Measurements from ENCODE around the gene FNDC3B.

DNA sequence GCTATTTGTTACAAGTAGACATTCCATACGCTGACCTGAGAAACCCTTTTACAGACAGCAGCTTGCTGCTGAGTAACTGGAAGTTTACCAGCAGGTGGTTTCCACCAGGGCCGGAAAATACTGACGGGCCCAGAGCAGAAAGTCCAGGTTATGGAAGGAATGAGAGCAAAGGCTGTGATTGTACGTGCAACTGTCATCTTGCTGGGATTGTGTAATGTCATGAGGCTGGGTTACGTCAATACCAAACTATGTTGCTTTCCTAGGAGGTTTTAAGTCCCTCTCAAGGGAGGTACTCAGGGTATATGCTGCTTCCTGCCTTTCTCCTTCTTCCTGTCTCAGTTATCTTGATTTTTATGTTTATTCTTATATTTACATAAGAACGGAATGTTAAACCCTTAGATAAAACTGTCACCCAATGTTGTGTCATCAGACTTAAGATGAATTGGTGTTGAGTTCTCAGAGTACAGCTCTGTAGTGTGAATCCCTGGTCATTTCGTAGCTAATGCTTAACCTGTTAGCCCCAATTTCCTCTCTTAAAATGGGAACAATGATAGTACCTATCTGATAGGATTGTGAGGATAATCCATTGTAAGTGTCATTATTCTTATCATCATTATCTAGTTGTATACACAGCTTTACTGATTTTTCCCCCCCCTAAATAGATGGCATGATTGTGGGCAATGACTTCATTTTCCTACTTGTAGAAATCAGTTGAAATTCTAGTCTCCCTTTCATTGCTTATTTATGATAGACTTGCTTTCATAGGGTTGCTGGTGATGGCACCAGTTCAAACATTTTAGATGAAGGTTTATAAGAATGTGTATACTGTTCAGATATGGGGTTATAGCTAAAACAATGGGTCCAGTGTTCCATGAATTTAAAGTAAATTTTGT, 101.4 kb downstream of the FNDC3B start:
- TF ChIP-seq, protein P1, sequence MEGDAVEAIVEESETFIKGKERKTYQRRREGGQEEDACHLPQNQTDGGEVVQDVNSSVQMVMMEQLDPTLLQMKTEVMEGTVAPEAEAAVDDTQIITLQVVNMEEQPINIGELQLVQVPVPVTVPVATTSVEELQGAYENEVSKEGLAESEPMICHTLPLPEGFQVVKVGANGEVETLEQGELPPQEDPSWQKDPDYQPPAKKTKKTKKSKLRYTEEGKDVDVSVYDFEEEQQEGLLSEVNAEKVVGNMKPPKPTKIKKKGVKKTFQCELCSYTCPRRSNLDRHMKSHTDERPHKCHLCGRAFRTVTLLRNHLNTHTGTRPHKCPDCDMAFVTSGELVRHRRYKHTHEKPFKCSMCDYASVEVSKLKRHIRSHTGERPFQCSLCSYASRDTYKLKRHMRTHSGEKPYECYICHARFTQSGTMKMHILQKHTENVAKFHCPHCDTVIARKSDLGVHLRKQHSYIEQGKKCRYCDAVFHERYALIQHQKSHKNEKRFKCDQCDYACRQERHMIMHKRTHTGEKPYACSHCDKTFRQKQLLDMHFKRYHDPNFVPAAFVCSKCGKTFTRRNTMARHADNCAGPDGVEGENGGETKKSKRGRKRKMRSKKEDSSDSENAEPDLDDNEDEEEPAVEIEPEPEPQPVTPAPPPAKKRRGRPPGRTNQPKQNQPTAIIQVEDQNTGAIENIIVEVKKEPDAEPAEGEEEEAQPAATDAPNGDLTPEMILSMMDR (IDR thresholded peaks at IDR 0.05): no peak
- no peak; the same call in 1 of the 2 replicates for TF ChIP-seq POLR2AphosphoS5 (IDR thresholded peaks at IDR 0.05; ENCODE audit: low read depth, low read length)
- peak; percentile 66 for TF ChIP-seq TCF7L2 (IDR thresholded peaks at IDR 0.05; ENCODE audit: low read depth, low read length)
- peak; percentile 86; the same call in 1 of the 2 replicates for TF ChIP-seq SIN3A (IDR thresholded peaks at IDR 0.05; ENCODE audit: borderline replicate concordance, insufficient read depth, low read depth, low read length)
